HepG2 (cell line): ENCODE measurements around the gene MRPL51. TPM values are rescaled to one million over a fixed set of nuclear protein-coding genes. Genes with fewer than 3 reads are reported as not detected.

Source experiments
- ETV5 ChIP-seq: IDR thresholded peaks from 2 replicates; pipeline ENCODE4 v1.6.1; 2018; ENCODE audit warnings: missing biosample characterization, missing genetic modification reagents, inconsistent platforms, borderline replicate concordance
- NFAT5 ChIP-seq: sonication (generic); formaldehyde crosslinking; IDR thresholded peaks from 2 replicates; pipeline ENCODE4 v1.4.0; 2020; ENCODE audit warnings: missing genetic modification reagents
- PHF21A ChIP-seq: sonication (generic); formaldehyde crosslinking; IDR thresholded peaks from 2 replicates; pipeline ENCODE4 v1.5.0; 2020; ENCODE audit warnings: mild to moderate bottlenecking, missing genetic modification reagents
- RNF2 ChIP-seq: fragments of 450-650 bp; conservative IDR thresholded peaks from 2 replicates; pipeline ENCODE4 v1.6.1; 2016; ENCODE audit warnings: low read depth
- SCMH1 ChIP-seq: sonication (generic); formaldehyde crosslinking; IDR thresholded peaks from 2 replicates; pipeline ENCODE4 v1.9.0; 2021; ENCODE audit warnings: missing genetic modification reagents, mild to moderate bottlenecking, borderline replicate concordance
- THAP8 ChIP-seq: sonication (generic); formaldehyde crosslinking; IDR thresholded peaks from 2 replicates; pipeline ENCODE4 v1.5.1; 2020; ENCODE audit warnings: missing genetic modification reagents, mild to moderate bottlenecking, borderline replicate concordance
- ZNF550 ChIP-seq: sonication (generic); formaldehyde crosslinking; IDR thresholded peaks from 2 replicates; pipeline ENCODE4 v1.4.0; 2020; ENCODE audit warnings: mild to moderate bottlenecking, missing genetic modification reagents, borderline replicate concordance
- polyA plus RNA-seq, 8 experiments: library from polyadenylated mRNA; depleted of rRNA in 3 of 8; stranded (reverse) in 7 of 8; unstranded in 1 of 8; fragments of >200 nt; fragmentation: Illumina TruSeq in 4 of 8; extraction: Trizol in 4 of 8; gene quantifications; 2 replicates each; pipeline versions ENCODE4 v1.2.1 to v1.2.3, GENCODE V29; 2011 to 2016; ENCODE audit warnings: low read depth in 4 of 8, missing spikeins in 1 of 8, mixed read lengths in 1 of 8; ENCODE audit not compliant: insufficient read depth in 1 of 8
- total RNA-seq, 5 experiments: library from RNA; depleted of rRNA; stranded (reverse); fragments of >200 nt; fragmentation: Illumina TruSeq; extraction: Trizol; gene quantifications; 2 replicates each; pipeline ENCODE4 v1.2.3, GENCODE V29; 2016; ENCODE audit warnings: low read depth in 1 of 5
- TF ChIP-seq, protein P1 (sequence below): sonication (generic); formaldehyde crosslinking; IDR thresholded peaks from 2 replicates; pipeline ENCODE4 v1.4.0; 2020; ENCODE audit warnings: missing genetic modification reagents, mild to moderate bottlenecking, borderline replicate concordance
- TF ChIP-seq, protein P2 (sequence below): sonication (generic); formaldehyde crosslinking; IDR thresholded peaks from 2 replicates; pipeline ENCODE4 v1.4.0; 2020; ENCODE audit warnings: missing genetic modification reagents
- TF ChIP-seq, protein P3 (sequence below): sonication (generic); formaldehyde crosslinking; IDR thresholded peaks from 2 replicates; pipeline ENCODE4 v1.4.0; 2020; ENCODE audit warnings: missing genetic modification reagents, borderline replicate concordance

MRPL51 gene
- total and polyA plus RNA-seq, 2 of the 13 experiments (the other 11 are each of a cell fraction or from before 2014, with no cell fraction given) = 64.8 to 278 TPM

DNA sequence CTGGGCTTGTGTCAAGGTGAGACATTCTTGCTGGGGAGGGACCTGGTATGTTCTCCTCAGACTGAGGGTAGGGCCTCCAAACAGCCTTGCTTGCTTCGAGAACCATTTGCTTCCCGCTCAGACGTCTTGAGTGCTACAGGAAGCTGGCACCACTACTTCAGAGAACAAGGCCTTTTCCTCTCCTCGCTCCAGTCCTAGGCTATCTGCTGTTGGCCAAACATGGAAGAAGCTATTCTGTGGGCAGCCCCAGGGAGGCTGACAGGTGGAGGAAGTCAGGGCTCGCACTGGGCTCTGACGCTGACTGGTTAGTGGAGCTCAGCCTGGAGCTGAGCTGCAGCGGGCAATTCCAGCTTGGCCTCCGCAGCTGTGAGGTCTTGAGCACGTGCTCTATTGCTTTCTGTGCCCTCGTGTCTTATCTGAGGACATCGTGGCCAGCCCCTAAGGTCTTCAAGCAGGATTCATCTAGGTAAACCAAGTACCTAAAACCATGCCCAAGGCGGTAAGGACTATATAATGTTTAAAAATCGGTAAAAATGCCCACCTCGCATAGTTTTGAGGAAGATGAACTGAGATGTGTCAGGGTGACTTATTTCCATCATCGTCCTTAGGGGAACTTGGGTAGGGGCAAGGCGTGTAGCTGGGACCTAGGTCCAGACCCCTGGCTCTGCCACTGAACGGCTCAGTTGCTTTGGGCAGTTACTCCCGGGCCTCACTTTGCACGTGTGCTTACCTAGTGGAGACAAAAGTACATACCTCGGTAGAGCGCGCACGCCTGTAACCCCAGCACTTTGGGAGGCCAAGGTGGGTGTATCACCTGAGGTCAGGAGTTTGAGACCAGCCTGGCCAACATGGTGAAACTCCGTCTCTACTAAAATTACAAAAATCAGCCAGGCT is 45.6 kb upstream of the MRPL51 start (continued):
- TF ChIP-seq NFAT5 (CRISPR knock-in tag) (no peak), PHF21A (CRISPR knock-in tag) (no peak), SCMH1 (CRISPR knock-in tag) (no peak), RNF2 (no peak), ZNF550 (CRISPR knock-in tag) (no peak), THAP8 (CRISPR knock-in tag) (no peak), ETV5 (no peak)
- TF ChIP-seq, protein P1, sequence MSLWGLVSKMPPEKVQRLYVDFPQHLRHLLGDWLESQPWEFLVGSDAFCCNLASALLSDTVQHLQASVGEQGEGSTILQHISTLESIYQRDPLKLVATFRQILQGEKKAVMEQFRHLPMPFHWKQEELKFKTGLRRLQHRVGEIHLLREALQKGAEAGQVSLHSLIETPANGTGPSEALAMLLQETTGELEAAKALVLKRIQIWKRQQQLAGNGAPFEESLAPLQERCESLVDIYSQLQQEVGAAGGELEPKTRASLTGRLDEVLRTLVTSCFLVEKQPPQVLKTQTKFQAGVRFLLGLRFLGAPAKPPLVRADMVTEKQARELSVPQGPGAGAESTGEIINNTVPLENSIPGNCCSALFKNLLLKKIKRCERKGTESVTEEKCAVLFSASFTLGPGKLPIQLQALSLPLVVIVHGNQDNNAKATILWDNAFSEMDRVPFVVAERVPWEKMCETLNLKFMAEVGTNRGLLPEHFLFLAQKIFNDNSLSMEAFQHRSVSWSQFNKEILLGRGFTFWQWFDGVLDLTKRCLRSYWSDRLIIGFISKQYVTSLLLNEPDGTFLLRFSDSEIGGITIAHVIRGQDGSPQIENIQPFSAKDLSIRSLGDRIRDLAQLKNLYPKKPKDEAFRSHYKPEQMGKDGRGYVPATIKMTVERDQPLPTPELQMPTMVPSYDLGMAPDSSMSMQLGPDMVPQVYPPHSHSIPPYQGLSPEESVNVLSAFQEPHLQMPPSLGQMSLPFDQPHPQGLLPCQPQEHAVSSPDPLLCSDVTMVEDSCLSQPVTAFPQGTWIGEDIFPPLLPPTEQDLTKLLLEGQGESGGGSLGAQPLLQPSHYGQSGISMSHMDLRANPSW (CRISPR knock-in tag) = peak; percentile 18; the same call in 1 of the 2 replicates
- TF ChIP-seq, protein P2, sequence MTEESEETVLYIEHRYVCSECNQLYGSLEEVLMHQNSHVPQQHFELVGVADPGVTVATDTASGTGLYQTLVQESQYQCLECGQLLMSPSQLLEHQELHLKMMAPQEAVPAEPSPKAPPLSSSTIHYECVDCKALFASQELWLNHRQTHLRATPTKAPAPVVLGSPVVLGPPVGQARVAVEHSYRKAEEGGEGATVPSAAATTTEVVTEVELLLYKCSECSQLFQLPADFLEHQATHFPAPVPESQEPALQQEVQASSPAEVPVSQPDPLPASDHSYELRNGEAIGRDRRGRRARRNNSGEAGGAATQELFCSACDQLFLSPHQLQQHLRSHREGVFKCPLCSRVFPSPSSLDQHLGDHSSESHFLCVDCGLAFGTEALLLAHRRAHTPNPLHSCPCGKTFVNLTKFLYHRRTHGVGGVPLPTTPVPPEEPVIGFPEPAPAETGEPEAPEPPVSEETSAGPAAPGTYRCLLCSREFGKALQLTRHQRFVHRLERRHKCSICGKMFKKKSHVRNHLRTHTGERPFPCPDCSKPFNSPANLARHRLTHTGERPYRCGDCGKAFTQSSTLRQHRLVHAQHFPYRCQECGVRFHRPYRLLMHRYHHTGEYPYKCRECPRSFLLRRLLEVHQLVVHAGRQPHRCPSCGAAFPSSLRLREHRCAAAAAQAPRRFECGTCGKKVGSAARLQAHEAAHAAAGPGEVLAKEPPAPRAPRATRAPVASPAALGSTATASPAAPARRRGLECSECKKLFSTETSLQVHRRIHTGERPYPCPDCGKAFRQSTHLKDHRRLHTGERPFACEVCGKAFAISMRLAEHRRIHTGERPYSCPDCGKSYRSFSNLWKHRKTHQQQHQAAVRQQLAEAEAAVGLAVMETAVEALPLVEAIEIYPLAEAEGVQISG (CRISPR knock-in tag) = no peak; the same call in 1 of the 2 replicates
- TF ChIP-seq, protein P3, sequence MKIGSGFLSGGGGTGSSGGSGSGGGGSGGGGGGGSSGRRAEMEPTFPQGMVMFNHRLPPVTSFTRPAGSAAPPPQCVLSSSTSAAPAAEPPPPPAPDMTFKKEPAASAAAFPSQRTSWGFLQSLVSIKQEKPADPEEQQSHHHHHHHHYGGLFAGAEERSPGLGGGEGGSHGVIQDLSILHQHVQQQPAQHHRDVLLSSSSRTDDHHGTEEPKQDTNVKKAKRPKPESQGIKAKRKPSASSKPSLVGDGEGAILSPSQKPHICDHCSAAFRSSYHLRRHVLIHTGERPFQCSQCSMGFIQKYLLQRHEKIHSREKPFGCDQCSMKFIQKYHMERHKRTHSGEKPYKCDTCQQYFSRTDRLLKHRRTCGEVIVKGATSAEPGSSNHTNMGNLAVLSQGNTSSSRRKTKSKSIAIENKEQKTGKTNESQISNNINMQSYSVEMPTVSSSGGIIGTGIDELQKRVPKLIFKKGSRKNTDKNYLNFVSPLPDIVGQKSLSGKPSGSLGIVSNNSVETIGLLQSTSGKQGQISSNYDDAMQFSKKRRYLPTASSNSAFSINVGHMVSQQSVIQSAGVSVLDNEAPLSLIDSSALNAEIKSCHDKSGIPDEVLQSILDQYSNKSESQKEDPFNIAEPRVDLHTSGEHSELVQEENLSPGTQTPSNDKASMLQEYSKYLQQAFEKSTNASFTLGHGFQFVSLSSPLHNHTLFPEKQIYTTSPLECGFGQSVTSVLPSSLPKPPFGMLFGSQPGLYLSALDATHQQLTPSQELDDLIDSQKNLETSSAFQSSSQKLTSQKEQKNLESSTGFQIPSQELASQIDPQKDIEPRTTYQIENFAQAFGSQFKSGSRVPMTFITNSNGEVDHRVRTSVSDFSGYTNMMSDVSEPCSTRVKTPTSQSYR (CRISPR knock-in tag) = no peak
